ENCODE measurements around the gene CCL18. TPM values are rescaled to one million over a fixed set of nuclear protein-coding genes. Genes with fewer than 3 reads are reported as not detected.

Gene CCL18
- total RNA-seq, 1 experiment from 2014 or later = not detected

DNA sequence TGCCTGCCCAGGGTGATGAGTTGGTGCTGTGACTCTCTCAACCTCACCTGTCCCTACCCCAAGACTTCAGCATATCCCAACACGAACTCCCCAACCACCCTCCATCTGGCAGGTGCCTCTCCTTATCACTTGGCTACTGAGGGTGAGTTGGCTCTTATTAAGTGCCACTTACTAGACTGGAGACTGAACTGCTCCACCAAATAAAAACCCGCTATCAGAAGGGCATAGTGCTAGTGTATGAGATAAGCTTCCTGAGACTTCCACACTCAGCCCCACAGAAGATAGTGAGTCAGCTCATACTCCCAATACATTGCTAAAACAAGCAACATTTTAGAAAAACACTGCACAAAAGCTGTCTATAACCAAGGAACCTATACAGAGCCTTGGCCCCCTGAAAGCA lies 16.0 kb upstream of the CCL18 start:
- H3K4me3 Mint-ChIP-seq = no peak overlapping the region
- no peak overlapping the region for H3K27ac Mint-ChIP-seq
- Histone ChIP-seq H4K20me1 (ENCODE audit: control insufficient read depth, insufficient read depth, insufficient read length) (no peaks in the 10 kb centered on the region), H2BK15ac (ENCODE audit: low read depth, low read length) (no peak overlapping the region), H4K5ac (ENCODE audit: insufficient read length, low read depth, low read length) (no peak overlapping the region), H3K23me2 (ENCODE audit: insufficient read length, low read depth, low read length, poor library complexity, severe bottlenecking) (no peaks in the 10 kb centered on the region), H3K23ac (ENCODE audit: insufficient read length, low read depth, low read length) (no peak overlapping the region), H2AFZ (ENCODE audit: low read length) (no peak overlapping the region), H2BK12ac (ENCODE audit: insufficient read length, low read depth, low read length) (no peak overlapping the region), H4K91ac (ENCODE audit: insufficient read length, low read depth, low read length) (no peak overlapping the region), H3T11ph (ENCODE audit: low read length) (no peak overlapping the region), H3K9me3 (ENCODE audit: control insufficient read depth, low read depth, low read length) (no peaks in the 10 kb centered on the region), H3K18ac (ENCODE audit: insufficient read length, low read depth, low read length) (no peak overlapping the region), H4K8ac (replicated peaks; ENCODE audit: insufficient read length, low read depth, low read length) (no peak overlapping the region), H3K4me1 (ENCODE audit: insufficient read depth, low read length) (no peaks in the 10 kb centered on the region), H2BK20ac (ENCODE audit: low read depth, low read length, poor library complexity, severe bottlenecking) (no peak overlapping the region), H2BK120ac (ENCODE audit: low read depth, low read length, poor library complexity, severe bottlenecking) (no peak overlapping the region), H3K9ac (ENCODE audit: extremely low read depth, insufficient read length, low read length) (no peak overlapping the region), H3K27ac (ENCODE audit: insufficient read length, low read depth, low read length) (no peak overlapping the region), H2BK5ac (ENCODE audit: insufficient read length, low read length) (no peak overlapping the region), H3K27me3 (ENCODE audit: insufficient read depth, low read length) (no peaks in the 10 kb centered on the region), H3K4ac (ENCODE audit: low read depth, low read length) (no peak overlapping the region), H3K56ac (ENCODE audit: insufficient read length, low read depth, low read length) (no peak overlapping the region), H3K79me2 (ENCODE audit: insufficient read depth, low read length) (no peaks in the 10 kb centered on the region), H2AK5ac (ENCODE audit: insufficient read length, low read length) (no peak overlapping the region), H3K4me2 (ENCODE audit: insufficient read depth, insufficient read length, low read length) (no peak overlapping the region), H3K79me1 (ENCODE audit: insufficient read depth, low read depth, low read length, poor library complexity, severe bottlenecking) (no peaks in the 10 kb centered on the region), H3K14ac (ENCODE audit: insufficient read depth, low read length) (no peak overlapping the region)
- H3K36me3 Mint-ChIP-seq (ENCODE audit: insufficient read depth in 1 of 3, low read depth in 3 of 3) = peaks cover 0 to 5% (median 2%) of the 10 kb centered on the region in 3 experiments; a peak in 5 of 7 replicates
- peaks cover 48 to 62% of the 10 kb centered on the region in 2 experiments for H3K9me3 Mint-ChIP-seq
- WGBS (ENCODE audit: extremely low coverage, insufficient read length, low lambda C conversion rate) = no CpG with 5 or more reads among the region's 2 CpGs
- no peaks in the 10 kb centered on the region for H3K4me1 Mint-ChIP-seq
- DNase-seq = no peak
- TF ChIP-seq, protein P1, sequence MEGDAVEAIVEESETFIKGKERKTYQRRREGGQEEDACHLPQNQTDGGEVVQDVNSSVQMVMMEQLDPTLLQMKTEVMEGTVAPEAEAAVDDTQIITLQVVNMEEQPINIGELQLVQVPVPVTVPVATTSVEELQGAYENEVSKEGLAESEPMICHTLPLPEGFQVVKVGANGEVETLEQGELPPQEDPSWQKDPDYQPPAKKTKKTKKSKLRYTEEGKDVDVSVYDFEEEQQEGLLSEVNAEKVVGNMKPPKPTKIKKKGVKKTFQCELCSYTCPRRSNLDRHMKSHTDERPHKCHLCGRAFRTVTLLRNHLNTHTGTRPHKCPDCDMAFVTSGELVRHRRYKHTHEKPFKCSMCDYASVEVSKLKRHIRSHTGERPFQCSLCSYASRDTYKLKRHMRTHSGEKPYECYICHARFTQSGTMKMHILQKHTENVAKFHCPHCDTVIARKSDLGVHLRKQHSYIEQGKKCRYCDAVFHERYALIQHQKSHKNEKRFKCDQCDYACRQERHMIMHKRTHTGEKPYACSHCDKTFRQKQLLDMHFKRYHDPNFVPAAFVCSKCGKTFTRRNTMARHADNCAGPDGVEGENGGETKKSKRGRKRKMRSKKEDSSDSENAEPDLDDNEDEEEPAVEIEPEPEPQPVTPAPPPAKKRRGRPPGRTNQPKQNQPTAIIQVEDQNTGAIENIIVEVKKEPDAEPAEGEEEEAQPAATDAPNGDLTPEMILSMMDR (conservative IDR thresholded peaks at IDR 0.05) = no peak
- no peaks in the 10 kb centered on the region for H3K27me3 Mint-ChIP-seq (ENCODE audit: low read depth)
